Activated naive CD4-positive, alpha-beta T cell treated with anti-CD3 and anti-CD28 coated beads, Interleukin-2, amount 10 ng/mL, durations not matched to agents 7 days and 5 days (primary cell): ENCODE data around the gene TUBB2B.
"Not testable (repeated sequence)": the region's sequence is repeated elsewhere in the genome, so short reads cannot be mapped to it uniquely, and the experiment has no call there.

ENCODE experiments used
- CTCF ChIA-PET: fragments of 350-600 bp; sonication (Branson Sonifier 250); formaldehyde crosslinking; loops from one replicate; lab custom pipeline; 2021; ENCODE audit warnings: antibody characterized with exemption; lab: Charles Lee
- DNase-seq: peaks from one replicate; pipeline ENCODE4 v3.0.0-alpha.2; 2020
- H3K27ac Mint-ChIP-seq: one replicate; pipeline ENCODE4 v1.8.0; 2021; ENCODE audit warnings: mild to moderate bottlenecking, moderate library complexity, mixed read lengths
- H3K27me3 Mint-ChIP-seq: one replicate; pipeline ENCODE4 v1.8.0; 2021; ENCODE audit warnings: mild to moderate bottlenecking, mixed read lengths
- H3K36me3 Mint-ChIP-seq: one replicate; pipeline ENCODE4 v1.8.0; 2021; ENCODE audit warnings: mixed read lengths
- H3K4me1 Mint-ChIP-seq: one replicate; pipeline ENCODE4 v1.8.0; 2021; ENCODE audit warnings: mixed read lengths
- H3K4me3 Mint-ChIP-seq: one replicate; pipeline ENCODE4 v1.8.0; 2021; ENCODE audit warnings: mild to moderate bottlenecking, moderate library complexity, mixed read lengths
- H3K9me3 Mint-ChIP-seq: one replicate; pipeline ENCODE4 v1.8.0; 2021; ENCODE audit warnings: mixed read lengths

TUBB2B gene

GRCh38 chr6:3205913-3206312, 21.5 kb downstream of the TUBB2B start:
- CTCF ChIA-PET, result no interaction called here
- Mint-ChIP-seq H3K9me3 (peaks cover 2% of the 10 kb centered on the region), H3K27ac (no peak overlapping the region), H3K27me3 (peaks cover 47% of the 10 kb centered on the region), H3K4me1 (peaks cover 8% of the 10 kb centered on the region), H3K4me3 (no peak overlapping the region), H3K36me3 (no peaks in the 10 kb centered on the region)
- DNase-seq, result no peak

DNA sequence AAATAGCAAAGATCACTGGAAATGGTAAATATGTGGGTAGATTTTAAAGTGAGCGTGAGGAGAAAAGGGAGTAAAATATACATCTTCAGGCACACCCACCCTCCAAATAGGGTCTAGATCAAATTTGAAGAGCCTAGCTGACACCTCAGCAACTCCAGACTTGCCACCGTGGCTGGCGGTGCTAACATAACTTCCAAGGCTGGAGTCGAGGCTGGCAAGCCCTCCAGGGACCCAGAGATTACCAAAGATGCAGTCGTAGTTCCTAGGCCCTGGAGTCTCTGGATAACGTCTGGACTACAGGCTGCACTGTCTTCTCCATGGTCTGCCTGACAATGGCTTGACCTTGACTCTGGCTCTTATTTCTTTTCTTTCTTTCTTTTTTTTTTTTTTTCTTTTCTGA, 22.5 kb downstream of the TUBB2B start:
- H3K4me1 Mint-ChIP-seq, result peaks cover 8% of the 10 kb centered on the region
- H3K9me3 Mint-ChIP-seq, result peaks cover 2% of the 10 kb centered on the region
- H3K36me3 Mint-ChIP-seq, result no peaks in the 10 kb centered on the region
- DNase-seq, result no peak
- no peak overlapping the region for H3K27ac Mint-ChIP-seq
- no peak overlapping the region for H3K4me3 Mint-ChIP-seq
- H3K27me3 Mint-ChIP-seq, result peaks cover 38% of the 10 kb centered on the region
- CTCF ChIA-PET, result no interaction called here

DNA sequence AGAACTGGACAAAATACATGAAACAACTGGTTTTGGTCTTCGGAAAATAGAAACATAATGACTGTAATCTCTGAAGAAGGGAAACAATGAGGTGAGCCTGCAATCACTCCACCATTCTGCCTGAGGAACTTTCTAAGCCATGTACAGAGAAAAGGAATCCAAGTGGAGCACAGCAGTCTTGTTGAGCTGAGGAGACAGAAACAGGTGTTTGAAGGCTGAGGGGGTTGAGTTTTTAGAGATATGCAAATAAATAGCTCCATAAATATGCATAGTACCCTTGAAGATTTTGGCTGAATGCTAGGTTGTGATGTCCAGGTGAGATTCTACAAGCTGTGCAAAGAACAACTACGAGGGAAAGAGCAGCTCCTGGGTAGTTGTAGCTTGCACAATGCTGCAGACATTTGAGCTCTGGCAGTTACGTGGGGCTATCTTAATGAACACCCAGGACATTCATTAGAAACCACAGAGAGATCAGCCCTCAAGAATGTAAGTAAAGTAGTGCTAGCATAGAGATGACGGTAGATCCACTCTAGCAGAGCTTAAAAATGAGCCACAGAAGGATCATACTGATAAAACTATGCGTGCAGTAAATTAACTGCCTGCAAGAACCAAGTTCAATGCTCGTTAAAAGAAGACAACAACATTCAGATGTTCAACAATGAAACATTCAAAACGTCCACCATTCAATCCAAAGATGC, 24.3 kb downstream of the TUBB2B start:
- Mint-ChIP-seq H3K4me3 (no peak overlapping the region), H3K27me3 (peaks cover 29% of the 10 kb centered on the region), H3K9me3 (peaks cover 2% of the 10 kb centered on the region), H3K4me1 (no peaks in the 10 kb centered on the region), H3K27ac (no peak overlapping the region), H3K36me3 (no peaks in the 10 kb centered on the region)
- CTCF ChIA-PET, result interaction anchor here (1.0 kb wide), 1 partner anchor 41 kb away, joined by 3 read pairs; no protein-coding TSS in a partner anchor
- no peak for DNase-seq

- Mint-ChIP-seq H3K27me3 (peaks cover 19% of the 10 kb centered on the region), H3K9me3 (peaks cover 2% of the 10 kb centered on the region), H3K4me1 (no peaks in the 10 kb centered on the region), H3K36me3 (no peaks in the 10 kb centered on the region), H3K4me3 (no peak overlapping the region), H3K27ac (no peak overlapping the region)
- no peak for DNase-seq
- CTCF ChIA-PET, result no interaction called here
Observed at GRCh38 chr6:3201388-3201787, 26.1 kb downstream of the TUBB2B start.

GRCh38 chr6:3200682-3201081, 26.8 kb downstream of the TUBB2B start:
- no peak for DNase-seq
- Mint-ChIP-seq H3K36me3 (no peaks in the 10 kb centered on the region), H3K4me1 (no peaks in the 10 kb centered on the region), H3K9me3 (peaks cover 2% of the 10 kb centered on the region), H3K4me3 (no peak overlapping the region), H3K27me3 (peaks cover 19% of the 10 kb centered on the region), H3K27ac (no peak overlapping the region)
- CTCF ChIA-PET, result no interaction called here

- DNase-seq, result no peak
- peaks cover 2% of the 10 kb centered on the region for H3K9me3 Mint-ChIP-seq
- CTCF ChIA-PET, result no interaction called here
- H3K36me3 Mint-ChIP-seq, result no peaks in the 10 kb centered on the region
- H3K4me1 Mint-ChIP-seq, result no peaks in the 10 kb centered on the region
- H3K4me3 Mint-ChIP-seq, result no peak overlapping the region
- H3K27me3 Mint-ChIP-seq, result peaks cover 15% of the 10 kb centered on the region
- H3K27ac Mint-ChIP-seq, result no peak overlapping the region
Observed at GRCh38 chr6:3199382-3199781, 28.1 kb downstream of the TUBB2B start.

DNA sequence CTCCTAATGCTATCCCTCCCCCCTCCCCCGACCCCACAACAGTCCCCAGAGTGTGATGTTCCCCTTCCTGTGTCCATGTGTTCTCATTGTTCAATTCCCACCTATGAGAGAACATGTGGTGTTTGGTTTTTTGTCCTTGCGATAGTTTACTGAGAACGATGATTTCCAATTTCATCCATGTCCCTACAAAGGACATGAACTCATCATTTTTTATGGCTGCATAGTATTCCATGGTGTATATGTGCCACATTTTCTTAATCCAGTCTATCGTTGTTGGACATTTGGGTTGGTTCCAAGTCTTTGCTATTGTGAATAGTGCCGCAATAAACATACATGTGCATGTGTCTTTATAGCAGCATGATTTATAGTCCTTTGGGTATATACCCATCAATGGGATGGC, 29.7 kb downstream of the TUBB2B start:
- H3K9me3 Mint-ChIP-seq, CTCF ChIA-PET, H3K4me1 Mint-ChIP-seq, H3K27ac Mint-ChIP-seq, H3K4me3 Mint-ChIP-seq, H3K36me3 Mint-ChIP-seq, DNase-seq: not testable (repeated sequence)
- H3K27me3 Mint-ChIP-seq, result peaks cover 14% of the 10 kb centered on the region

- Mint-ChIP-seq H3K27me3 (peaks cover 11% of the 10 kb centered on the region), H3K36me3 (no peaks in the 10 kb centered on the region), H3K4me3 (no peak overlapping the region), H3K9me3 (peaks cover 2% of the 10 kb centered on the region), H3K27ac (no peak overlapping the region), H3K4me1 (no peaks in the 10 kb centered on the region)
- no peak for DNase-seq
- CTCF ChIA-PET, result interaction anchor here (1.1 kb wide), 1 partner anchor 59 kb away, joined by 3 read pairs; no protein-coding TSS in a partner anchor
Observed at GRCh38 chr6:3196770-3197169, 30.7 kb downstream of the TUBB2B start.

GRCh38 chr6:3195695-3196497, 31.6 kb downstream of the TUBB2B start:
- no peaks in the 10 kb centered on the region for H3K9me3 Mint-ChIP-seq
- H3K36me3 Mint-ChIP-seq, result no peaks in the 10 kb centered on the region
- peaks cover 8% of the 10 kb centered on the region for H3K27me3 Mint-ChIP-seq
- no peak overlapping the region for H3K27ac Mint-ChIP-seq
- no peak overlapping the region for H3K4me3 Mint-ChIP-seq
- H3K4me1 Mint-ChIP-seq, result no peaks in the 10 kb centered on the region
- CTCF ChIA-PET, result interaction anchor here (1.1 kb wide), 1 partner anchor 59 kb away, joined by 3 read pairs; no protein-coding TSS in a partner anchor
- DNase-seq, result no peak

DNA sequence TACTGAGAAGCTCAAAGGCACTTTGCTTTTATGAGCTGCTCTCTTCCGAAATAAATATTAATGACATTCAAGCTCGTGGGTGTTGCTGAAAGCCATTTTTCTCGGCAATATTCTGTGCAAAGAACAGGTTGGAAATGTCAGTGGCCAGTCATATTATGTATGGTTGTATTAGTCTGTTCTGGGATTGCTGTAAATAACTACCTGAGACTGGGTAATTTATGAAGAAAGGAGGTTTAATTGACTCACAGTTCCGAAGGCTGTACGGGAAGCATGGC, 32.1 kb downstream of the TUBB2B start:
- H3K36me3 Mint-ChIP-seq, result no peaks in the 10 kb centered on the region
- DNase-seq, result no peak
- CTCF ChIA-PET, result no interaction called here
- no peaks in the 10 kb centered on the region for H3K4me1 Mint-ChIP-seq
- H3K4me3 Mint-ChIP-seq, result no peak overlapping the region
- H3K9me3 Mint-ChIP-seq, result no peaks in the 10 kb centered on the region
- H3K27ac Mint-ChIP-seq, result no peak overlapping the region
- peaks cover 8% of the 10 kb centered on the region for H3K27me3 Mint-ChIP-seq

DNA sequence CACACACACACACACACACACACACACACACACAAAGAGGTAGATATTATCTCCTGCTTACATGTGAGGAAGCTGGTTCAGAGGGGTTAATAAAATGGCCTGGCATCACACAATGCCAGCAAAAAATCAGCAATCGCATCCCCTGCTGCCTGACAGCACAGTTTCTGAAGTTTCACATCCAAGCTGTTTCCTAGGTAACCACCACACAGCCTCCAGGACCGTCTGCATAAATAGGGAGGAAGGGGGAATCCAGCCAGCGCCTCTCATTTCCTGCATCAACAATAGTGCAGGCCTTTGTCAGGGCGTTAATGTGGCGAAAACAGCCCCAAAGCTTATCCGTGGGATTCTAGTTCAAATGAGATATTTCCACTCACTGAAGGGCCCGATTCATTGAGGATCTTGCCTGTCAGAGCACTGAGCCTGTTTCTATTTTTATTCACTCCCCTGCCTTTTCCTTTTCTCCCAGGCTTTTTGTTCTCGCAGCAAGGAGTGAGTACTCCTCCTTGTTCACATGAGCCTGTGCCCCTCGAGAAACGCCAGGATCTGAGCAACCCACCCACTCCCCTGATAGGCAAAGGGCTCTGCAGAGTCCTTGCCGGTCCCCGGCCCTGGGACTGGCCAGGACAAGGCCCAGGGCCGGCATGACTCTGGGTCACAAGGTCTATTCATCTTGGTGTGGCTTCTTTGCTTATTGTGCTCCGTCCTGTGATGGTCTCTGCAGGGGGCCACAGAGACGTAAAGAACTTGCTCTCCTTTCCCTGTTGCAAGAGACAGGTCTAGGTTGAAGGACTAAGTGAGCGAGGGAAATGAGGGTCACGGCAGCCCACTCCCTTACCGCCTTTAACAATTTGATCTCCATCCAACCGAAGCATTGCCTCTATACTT, 32.7 kb downstream of the TUBB2B start:
- Mint-ChIP-seq H3K27me3 (peaks cover 13% of the 10 kb centered on the region), H3K27ac (no peak overlapping the region), H3K9me3 (no peaks in the 10 kb centered on the region), H3K4me1 (no peaks in the 10 kb centered on the region), H3K4me3 (no peak overlapping the region), H3K36me3 (no peaks in the 10 kb centered on the region)
- CTCF ChIA-PET, result no interaction called here
- DNase-seq, result no peak

- CTCF ChIA-PET, result no interaction called here
- H3K4me3 Mint-ChIP-seq, result no peak overlapping the region
- no peaks in the 10 kb centered on the region for H3K36me3 Mint-ChIP-seq
- H3K27me3 Mint-ChIP-seq, result peaks cover 17% of the 10 kb centered on the region
- H3K9me3 Mint-ChIP-seq, result no peaks in the 10 kb centered on the region
- no peak for DNase-seq
- H3K4me1 Mint-ChIP-seq, result no peaks in the 10 kb centered on the region
- H3K27ac Mint-ChIP-seq, result no peak overlapping the region
Observed at GRCh38 chr6:3193102-3193849, 34.2 kb downstream of the TUBB2B start.

GRCh38 chr6:3190779-3191178, 36.7 kb downstream of the TUBB2B start:
- H3K27me3 Mint-ChIP-seq, result peaks cover 32% of the 10 kb centered on the region
- H3K9me3 Mint-ChIP-seq, result no peaks in the 10 kb centered on the region
- no peak overlapping the region for H3K4me3 Mint-ChIP-seq
- no peaks in the 10 kb centered on the region for H3K4me1 Mint-ChIP-seq
- H3K36me3 Mint-ChIP-seq, result no peaks in the 10 kb centered on the region
- no peak for DNase-seq
- no peak overlapping the region for H3K27ac Mint-ChIP-seq
- CTCF ChIA-PET, result no interaction called here

DNA sequence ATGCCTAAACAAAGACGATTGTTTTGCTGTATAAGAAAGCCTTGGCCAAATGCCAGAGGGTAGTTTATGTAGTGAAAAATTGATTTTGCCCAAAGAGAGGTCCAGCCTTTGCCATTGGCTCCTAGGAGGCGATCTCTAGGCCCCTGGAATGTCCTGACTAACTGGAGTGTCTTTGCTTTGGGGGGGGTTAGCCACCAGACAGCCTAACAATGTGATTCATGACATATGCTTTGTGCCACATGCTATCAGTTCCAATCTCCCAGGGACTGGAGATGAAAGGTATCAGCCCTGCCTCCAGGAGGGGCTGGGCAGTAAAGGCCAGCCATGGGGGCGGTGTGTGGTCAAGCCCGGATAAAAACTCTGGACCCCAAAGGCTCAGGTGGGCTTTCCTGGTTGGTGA, 37.4 kb downstream of the TUBB2B start:
- peaks cover 38% of the 10 kb centered on the region for H3K27me3 Mint-ChIP-seq
- H3K4me3 Mint-ChIP-seq, result no peak overlapping the region
- H3K27ac Mint-ChIP-seq, result no peak overlapping the region
- no peak for DNase-seq
- CTCF ChIA-PET, result no interaction called here
- H3K4me1 Mint-ChIP-seq, result no peaks in the 10 kb centered on the region
- H3K9me3 Mint-ChIP-seq, result no peaks in the 10 kb centered on the region
- H3K36me3 Mint-ChIP-seq, result no peaks in the 10 kb centered on the region
